ENCODE data around the gene GPR84. TPM values are rescaled to one million over a fixed set of nuclear protein-coding genes. Genes with fewer than 3 reads are reported as not detected.
A peak's percentile ranks its signal among the peaks of the same experiment; 100 is the strongest.

Gene GPR84
- total and polyA plus RNA-seq, 10 of the 15 experiments (the other 5 are each of a cell fraction or from before 2014, with no cell fraction given): 0.37 to 4.7 (median 2.6) TPM

GRCh38 chr12:54411391-54412241 is 47.3 kb upstream of the GPR84 start:
- no peaks in the 10 kb centered on the region for H3K79me2 ChIP-seq (ENCODE audit: control insufficient read depth, insufficient read depth, low read length)
- FAIRE-seq (no peak), DNase-seq (ENCODE audit: low read depth, low spot score) (no peak), ATAC-seq (peak; percentile 70)
- H3K9ac ChIP-seq (ENCODE audit: control insufficient read depth, insufficient read depth, low read length): no peak overlapping the region
- ChIA-PET RAD21 (ENCODE audit: unreplicated experiment) (interaction anchor here (1.1 to 4.1 kb wide), 2 partner anchors 12 to 27 kb away, joined by 6 to 34 read pairs; no protein-coding TSS in a partner anchor), SMC1A (ENCODE audit: uncharacterized antibody, unreplicated experiment) (interaction anchor here (0.9 to 4.2 kb wide), 3 partner anchors 12 to 31 kb away, joined by 3 to 41 read pairs (median 31); no protein-coding TSS in a partner anchor), CTCF (interaction anchor here (0.6 to 13.8 kb wide), 8 partner anchors 11 to 63 kb away, joined by 3 to 251 read pairs (median 4); no protein-coding TSS in a partner anchor), POLR2A (interaction anchor here (0.7 to 8.4 kb wide), 4 partner anchors 25 to 86 kb away, joined by 3 to 41 read pairs (median 4); partner anchors contain the start of gene COPZ1)
- no peak overlapping the region for H3K4me3 ChIP-seq
- no peaks in the 10 kb centered on the region; a peak in 1 of 4 replicates for H3K27me3 ChIP-seq (replicated peaks in 1 of 2; ENCODE audit: control insufficient read depth in 2 of 2, insufficient read depth in 2 of 2, low read length in 1 of 2)
- H3K27ac ChIP-seq (ENCODE audit: control insufficient read depth, insufficient read depth): no peak overlapping the region
- intact Hi-C loops (cut with micrococcal nuclease; ENCODE audit: unreplicated experiment): no loop called here
- H3K4me1 ChIP-seq (ENCODE audit: control insufficient read depth, insufficient read depth, low read length): peaks cover 16% of the 10 kb centered on the region
- in situ Hi-C loops (cut with MboI): no loop called here
- WGBS (ENCODE audit: insufficient coverage, insufficient replicate concordance, low lambda C conversion rate, missing lambda C conversion rate): 57% methylated on average over 8 of the region's 10 CpGs
- BruUV-seq (replicated peaks): no TSS peak
- H4K20me1 ChIP-seq (ENCODE audit: control insufficient read depth, insufficient read depth): no peaks in the 10 kb centered on the region
- peak overlapping the region; percentile 42; the same call in 1 of the 2 replicates for H2AFZ ChIP-seq (ENCODE audit: control insufficient read depth, low read depth, low read length)
- H3K4me2 ChIP-seq (ENCODE audit: control insufficient read depth, insufficient read depth): no peak overlapping the region
- no peak for TF ChIP-seq PBX3 (IDR thresholded peaks at IDR 0.05; ENCODE audit: insufficient replicate concordance, low read depth, low read length)
- no peak for TF ChIP-seq CHD2 (IDR thresholded peaks at IDR 0.05; ENCODE audit: borderline replicate concordance, low read depth, low read length)
- TF ChIP-seq RAD51 (IDR thresholded peaks at IDR 0.05): peak; percentile 55; the same call in 1 of the 2 replicates
- TF ChIP-seq HDAC2 (IDR thresholded peaks at IDR 0.05): no peak
- TF ChIP-seq, protein P1, sequence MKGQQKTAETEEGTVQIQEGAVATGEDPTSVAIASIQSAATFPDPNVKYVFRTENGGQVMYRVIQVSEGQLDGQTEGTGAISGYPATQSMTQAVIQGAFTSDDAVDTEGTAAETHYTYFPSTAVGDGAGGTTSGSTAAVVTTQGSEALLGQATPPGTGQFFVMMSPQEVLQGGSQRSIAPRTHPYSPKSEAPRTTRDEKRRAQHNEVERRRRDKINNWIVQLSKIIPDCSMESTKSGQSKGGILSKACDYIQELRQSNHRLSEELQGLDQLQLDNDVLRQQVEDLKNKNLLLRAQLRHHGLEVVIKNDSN (IDR thresholded peaks at IDR 0.05; ENCODE audit: borderline replicate concordance, extremely low read length, insufficient read depth, low read depth, low read length): peak; percentile 68
- no peak for TF ChIP-seq ZBTB11 (CRISPR knock-in tag; IDR thresholded peaks at IDR 0.05)
- no peak for TF ChIP-seq HCFC1 (IDR thresholded peaks at IDR 0.05; ENCODE audit: low read length)
- TF ChIP-seq EZH2 (IDR thresholded peaks at IDR 0.05; ENCODE audit: borderline replicate concordance, control insufficient read depth, low read depth, low read length): no peak
- peak; percentile 11 for TF ChIP-seq USF2 (IDR thresholded peaks at IDR 0.05; ENCODE audit: borderline replicate concordance, low read depth, low read length)
- H3K36me3 ChIP-seq (ENCODE audit: control insufficient read depth in 2 of 2, insufficient read depth in 2 of 2, low read length in 1 of 2): no peaks in the 10 kb centered on the region
- no peaks in the 10 kb centered on the region for H3K9me3 ChIP-seq (replicated peaks; ENCODE audit: control insufficient read depth, insufficient read depth, low read length)

All from GM12878 (cell line).